Central memory CD4-positive, alpha-beta T cell (primary cell): ENCODE results near the gene TCF7L2.

Source experiments
- DNase-seq: peaks from one replicate; pipeline ENCODE4 v3.0.0; 2022

The TCF7L2 gene

DNA sequence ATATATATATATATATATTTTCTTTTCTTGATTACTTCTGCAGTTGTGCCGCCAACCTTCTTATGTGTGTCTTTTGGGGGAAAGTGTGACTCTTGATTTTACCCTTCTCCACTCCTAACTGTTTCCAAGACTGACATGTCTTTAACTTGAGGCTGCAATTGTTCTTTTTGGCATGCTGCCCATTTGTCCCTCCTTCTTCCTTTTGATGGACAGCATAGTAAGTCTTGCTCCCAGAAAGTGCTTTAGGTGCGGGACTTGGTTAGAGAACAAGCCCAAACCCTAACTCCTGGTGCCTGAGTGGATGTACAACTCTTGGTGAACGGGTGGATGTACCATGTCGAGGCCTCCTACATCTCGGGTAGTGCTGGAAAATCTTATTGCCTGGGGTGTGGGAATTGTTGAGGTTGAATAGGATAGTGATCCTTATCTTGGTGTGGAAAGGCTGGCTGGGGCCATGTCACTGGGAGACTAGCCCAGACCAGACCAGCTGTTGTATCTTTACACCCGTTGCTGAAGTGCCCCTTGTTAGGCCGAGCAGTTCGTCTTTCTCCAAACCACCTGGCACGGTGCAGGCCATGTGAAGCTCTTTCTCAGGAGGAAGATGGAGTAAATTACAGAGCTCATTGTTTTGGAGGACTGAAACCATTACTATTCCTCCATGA lies 16.3 kb downstream of the TCF7L2 start:
- DNase-seq, result no peak

DNA sequence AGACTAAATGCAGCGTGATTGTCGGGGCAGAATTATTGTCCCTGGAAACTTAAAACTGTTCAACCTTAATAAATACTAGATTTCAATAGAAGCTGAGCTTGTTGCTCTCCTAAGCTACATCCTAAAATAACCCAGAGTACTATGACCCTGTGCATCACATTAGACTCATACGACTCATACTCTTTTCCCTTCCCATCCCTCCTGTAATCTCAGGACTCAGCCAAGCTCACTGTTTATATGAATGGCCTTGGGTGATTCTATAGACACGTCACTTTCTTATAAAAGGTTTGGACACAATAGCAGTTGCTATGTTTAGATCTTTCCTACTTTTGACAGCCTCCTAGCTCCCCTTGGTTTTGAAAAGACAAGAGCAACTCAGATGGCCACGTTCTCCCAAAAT lies 17.2 kb downstream of the TCF7L2 start:
- DNase-seq, result no peak

DNA sequence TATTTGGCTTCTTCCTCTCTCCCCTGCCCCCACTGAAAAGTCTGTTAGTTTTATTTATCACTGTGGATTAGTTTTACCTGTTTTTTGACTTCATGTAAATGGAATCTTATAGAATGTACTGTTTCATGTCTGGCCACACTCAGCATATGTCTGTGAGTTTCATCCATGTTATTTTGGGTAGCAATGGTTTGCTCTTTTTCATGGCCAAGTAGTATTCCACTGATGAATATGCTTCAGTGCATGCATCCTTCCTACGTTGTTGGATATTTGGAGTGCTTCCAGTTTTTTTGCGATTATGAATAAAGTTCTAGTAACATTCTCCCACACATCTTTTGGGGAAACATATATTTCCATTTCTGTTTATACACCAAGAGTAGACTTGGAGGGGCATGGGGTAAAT lies 19.1 kb downstream of the TCF7L2 start:
- no peak for DNase-seq

DNA sequence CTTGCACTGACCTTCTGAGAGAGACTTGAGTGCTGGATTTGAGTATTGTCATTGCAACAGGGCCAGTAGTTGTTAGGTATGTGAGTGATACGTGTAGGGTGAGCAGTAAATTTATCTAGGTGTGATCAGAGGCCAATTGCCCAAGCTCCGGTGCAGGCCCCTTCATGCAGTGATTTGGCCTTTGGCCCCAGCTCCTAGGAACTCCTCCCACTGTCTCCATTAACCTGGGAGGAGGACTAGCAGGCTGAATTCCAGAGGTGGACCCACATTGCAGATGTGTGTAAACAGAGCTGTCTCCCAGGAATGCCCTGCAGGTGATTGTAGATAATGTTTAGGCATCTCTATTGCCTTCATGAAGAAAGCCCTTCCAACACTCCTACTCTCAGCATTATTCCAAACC lies 19.5 kb downstream of the TCF7L2 start:
- DNase-seq, result no peak

DNA sequence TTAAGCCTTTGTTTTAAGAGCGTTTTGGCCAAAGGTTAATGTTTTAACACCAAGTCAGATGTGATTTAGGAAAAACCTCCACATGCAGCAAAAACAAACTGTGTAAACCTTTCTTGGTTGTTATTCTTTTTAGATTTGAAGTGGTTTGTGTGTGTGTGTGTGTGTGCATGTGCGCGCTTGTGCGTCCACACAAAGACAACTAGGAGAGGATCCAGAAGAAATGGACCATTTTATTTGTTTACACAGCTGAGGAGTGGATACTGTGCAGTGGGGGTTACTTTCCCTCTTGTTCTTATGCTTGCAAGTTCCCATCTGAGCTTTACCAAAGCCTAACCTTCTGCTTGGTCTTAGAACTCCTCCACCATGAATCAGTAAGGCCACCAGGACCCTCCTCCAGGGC lies 20.0 kb downstream of the TCF7L2 start:
- DNase-seq, result no peak

DNA sequence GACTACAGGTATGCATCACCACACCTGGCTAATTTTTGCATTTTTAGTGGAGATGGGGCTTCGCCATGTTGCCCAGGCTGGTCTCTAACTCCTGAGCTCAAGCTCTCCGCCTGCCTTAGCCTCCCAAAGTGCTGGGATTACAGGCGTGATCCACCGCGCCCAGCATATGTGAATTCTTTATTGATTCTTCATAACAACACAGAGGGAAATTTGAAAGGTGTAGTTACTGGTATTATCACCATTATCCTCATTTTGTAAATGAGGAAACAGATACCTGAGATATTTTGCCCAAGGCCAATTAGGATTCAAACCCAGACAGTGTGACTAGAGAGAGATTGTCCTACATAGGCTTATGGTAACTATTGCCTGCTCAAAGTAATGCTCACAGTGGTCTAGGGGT lies 22.6 kb downstream of the TCF7L2 start:
- no peak for DNase-seq

DNA sequence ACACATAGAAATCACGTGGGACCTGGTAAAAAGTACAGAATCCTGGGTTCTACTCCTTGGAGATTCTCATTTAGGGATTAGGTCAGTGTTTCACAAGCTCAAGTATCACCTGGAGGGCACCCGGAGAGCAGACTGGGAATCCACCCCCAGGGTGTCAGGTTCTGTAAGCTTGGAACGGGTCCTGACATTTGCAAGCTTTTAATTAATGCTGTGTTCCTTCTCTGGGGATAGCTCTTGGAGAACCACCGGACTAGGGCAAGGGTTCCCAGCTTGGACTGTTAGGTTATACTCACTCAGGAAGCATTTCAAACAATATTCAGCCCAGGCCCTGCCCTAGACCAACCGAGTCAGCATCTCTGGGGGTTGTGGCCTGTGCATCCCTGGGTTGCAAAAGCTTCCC lies 23.0 kb downstream of the TCF7L2 start:
- no peak for DNase-seq

DNA sequence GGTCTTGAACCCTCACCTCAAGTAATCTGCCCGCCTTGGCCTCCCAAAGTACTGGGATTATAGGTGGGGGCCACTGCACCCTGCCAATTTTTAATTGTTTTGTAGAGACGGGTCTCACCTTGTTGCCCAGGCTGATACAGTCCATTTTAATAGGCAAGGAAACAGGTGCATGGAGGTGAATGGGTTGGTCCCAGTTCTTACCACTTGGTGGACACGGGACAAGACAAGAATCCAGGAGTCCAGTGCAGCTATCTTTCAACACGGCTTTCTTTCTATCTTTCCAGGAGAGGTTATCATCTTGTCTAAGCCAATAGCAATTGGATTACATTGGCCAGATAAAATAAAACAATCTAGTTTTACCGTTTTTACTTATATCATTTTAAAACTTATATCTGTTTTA lies 23.8 kb downstream of the TCF7L2 start:
- DNase-seq, result no peak

DNA sequence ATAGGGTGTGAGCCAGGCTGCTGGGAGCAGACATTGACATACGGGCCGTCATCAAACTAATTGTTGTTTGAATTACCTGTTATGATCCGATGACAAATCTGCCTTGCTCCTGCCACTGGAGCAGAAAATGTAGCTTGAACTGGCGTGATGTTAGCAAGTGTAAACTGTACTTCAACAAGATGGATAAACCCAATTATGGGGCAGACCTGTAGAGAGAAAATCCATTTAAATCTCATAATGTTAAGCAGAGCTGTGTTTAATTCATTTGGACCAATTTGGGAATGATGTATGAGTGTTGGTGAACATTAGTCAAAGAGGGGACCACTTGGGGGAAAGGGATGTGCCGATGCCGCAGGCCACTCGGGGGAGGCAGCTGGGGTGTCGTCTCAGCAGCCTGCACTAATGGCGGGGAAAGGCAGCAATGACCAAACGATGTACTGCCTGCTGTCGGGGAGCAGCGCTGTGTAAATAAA lies 27.4 kb downstream of the TCF7L2 start:
- no peak for DNase-seq

DNA sequence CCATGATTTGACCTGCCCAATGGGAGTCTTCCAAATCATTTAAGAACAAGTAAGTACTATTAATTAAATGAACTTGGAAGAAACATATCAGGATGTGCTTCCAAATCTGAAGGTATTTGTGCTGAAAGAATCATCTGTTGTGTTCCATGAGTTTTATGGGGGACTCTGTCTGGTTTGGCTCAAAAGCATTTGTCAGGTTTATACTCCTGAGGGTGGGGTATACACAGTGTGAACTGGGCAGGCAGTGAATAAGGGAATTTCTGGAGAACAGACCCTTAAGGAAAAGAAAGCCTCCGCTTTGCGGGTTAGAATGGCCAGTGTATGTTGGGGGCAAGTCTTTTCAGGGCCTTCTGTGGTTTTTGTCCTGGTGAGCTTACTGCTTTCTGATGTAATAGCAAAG lies 29.9 kb downstream of the TCF7L2 start:
- DNase-seq, result no peak

DNA sequence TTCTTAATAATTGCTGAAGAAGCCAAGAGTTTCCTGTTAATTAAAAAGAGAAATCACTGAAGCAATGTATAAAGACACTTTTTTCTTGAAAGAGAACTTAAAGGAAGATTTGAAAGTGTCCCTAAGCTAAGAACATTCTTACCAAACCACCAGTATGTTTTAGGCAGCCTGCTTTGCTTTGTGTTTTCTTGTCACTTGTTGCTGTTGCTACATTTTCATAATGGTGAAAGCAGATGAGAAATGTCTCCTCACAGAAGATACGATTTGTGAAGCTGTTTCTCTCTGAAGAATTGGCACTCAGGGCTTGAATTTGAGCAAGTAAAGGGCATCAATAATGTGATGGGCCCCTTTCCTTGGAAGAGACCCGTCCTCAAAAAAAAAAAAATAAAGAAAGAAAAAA lies 30.9 kb downstream of the TCF7L2 start:
- DNase-seq, result no peak

DNA sequence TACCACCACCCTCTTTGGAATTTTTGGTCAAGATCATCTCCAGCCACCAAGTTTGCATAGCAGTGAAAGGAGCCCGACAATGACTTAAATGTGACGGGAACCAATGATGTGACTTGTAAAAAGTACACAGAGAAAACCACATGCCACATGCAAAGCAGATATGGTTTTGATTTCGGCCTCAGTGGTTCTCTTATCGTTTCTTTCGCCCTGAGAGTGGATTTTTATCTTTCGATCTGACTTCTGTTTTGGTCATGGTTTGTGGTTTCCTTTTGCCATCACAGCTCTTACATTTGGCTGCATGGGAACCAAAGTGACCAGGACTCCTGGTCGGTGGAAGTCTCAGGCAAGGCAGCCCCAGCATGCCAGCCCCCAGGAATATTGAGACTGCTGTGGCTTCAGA lies 31.5 kb downstream of the TCF7L2 start:
- DNase-seq, result no peak

DNA sequence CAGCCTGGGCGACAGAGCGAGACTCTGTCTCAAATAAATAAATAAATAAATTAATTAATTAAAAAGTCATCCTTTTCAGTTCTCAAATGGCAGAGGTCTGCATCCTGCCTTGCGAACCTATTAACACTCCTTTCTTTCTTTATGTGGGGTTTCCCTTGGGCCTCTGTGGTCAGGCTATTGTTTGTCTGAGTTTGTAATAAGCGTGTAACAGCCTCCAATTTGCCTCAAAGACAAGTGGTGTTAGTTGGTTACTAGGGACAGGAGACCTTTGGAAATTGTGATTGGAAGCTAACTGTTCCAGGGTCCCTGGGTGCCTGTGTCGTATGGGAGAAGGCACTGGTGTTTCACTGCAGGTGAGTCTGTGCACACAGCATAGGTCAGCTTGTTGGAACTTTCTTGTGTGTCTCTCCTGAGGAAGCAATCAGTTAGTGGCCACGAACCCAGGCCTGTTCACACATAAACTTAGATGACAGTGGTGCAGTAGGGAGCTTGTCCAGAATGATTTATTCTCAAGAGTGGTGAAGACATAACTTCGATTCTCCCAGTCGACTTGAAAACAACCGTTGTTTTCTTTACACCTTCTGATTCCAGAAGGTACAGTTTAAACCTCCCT lies 33.5 kb downstream of the TCF7L2 start:
- DNase-seq, result no peak

DNA sequence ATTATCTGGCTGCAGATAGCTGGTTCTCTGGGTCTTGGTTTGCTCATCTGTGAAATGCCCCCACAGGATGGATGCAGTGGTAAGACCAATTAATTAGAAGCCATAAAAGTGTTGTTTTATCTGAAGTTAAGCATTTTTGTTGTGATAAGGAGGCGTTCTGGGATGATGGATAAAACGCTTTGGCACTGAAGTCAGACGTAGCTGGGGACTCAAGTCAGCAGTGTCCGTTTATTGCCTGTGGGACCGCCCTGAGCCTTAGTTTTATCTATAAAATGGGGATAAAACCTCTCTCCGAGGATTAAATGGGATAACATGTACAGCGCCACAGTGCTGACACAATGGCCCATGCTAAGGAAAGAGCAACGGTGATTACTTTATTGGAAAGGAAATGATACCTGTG lies 34.7 kb downstream of the TCF7L2 start:
- no peak for DNase-seq

DNA sequence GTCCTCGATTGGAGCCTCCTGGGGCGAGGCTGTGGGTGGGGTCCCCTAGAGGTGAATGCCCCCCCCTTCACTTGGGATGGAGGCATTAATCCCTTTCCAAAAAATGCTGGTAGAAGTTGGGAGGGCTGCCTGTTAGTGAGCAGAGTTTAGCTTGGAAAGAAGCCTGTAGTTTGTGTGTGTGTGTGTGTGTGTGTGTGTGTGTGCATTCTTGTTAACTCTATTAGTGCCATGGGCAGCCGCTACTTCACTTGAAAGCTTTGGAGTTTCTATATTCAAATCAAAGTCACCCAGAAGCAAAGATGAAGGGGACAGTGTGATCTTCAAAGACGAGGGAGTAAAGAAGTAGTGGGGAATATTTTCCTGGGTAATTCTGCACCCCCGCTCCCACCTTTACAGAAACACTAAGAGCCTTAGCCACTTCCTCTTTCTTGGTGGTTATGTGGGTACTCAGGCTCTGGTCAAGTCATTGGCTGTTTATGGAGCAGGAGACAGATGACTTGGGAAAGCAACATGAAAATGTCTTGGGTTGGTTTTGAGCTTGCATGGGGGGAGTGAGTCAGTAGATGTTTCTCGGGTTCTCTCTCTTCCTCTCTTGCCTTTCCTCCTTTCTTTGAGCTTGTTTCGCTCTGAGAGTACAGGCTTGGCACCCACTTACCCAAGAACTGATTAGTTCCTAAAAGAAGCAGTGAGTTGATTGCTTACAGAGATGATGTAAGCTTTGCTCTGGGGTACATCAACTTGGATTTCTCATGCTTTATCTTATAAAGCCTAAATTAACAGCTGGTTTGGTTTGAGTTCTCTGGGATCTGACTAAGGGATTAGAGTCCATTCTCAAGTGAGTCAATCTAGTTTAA lies 35.9 kb downstream of the TCF7L2 start:
- no peak for DNase-seq

DNA sequence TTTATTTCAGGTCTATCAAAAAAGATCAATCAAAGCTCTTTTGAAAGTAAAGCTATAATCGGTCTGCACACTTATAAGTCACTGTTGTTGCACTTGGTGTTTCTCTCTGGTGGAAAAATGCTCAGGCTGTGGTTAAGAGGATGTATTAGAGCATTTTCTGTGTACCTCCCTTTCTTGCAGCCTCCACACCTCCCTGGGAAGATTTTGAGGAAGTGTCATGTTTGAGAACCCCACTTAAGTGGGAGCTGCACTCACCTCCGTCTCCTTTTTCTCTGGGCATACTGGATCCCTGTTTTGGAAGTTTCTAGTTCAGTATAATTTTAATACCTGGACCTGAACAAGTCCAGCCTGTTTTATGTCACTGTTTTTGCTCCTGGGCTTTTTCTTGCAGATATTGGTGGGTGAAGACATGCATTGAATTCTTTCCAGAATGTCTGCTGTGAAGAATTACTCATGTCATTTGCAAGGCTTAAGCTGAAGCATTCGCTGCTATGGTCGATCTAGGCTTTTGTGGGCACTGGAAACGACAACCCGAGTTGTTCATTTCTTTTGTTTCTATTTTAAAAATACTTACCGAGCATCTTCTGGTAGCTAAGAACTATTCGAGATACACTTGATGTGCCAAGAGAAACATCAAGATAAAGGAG lies 36.6 kb downstream of the TCF7L2 start:
- no peak for DNase-seq

DNA sequence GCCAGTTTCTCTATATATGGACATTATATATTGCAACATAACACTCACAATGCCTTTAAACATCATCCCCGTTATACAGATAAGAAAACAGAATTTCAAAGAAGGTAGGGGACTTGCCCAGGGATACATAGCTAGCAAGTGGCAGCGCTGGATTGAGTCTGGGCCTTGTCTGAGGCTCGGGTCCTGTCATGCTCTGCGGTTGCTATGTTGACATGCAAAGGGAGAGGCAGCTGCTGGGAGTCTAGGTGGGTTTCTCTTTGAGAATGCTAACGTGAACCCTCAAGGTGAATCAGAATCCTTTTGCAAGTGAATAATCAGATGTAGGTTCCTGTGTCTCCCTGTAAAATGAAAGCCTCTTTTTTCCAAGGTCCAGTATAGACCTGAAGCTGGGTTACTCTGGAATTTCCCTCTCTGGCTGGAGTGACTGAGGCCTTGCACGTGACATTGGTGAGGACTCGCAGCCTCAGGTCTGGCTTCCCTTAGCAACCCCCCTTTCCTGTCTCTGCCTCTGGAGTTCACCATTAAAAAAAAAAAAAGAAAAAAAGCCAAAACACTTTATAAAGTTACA lies 38.9 kb downstream of the TCF7L2 start:
- no peak for DNase-seq

DNA sequence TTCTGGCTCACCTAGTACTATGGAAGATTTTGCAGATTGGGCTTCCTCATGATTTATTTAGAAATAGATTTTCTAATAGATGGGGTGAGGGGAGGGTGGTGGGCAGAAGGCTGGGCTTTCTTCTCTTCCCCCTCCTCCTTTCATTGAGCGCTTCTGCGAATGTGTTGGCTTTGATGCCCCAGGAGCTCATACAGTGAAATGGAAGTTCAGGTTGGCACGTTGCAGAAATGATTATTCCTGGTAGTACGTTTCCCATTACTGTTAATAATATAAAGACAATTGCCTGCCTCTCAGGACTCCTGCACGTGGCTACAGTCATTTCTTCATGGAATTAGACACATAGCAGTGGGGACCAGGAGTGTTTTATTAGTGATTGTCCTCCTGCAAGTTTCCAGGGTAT lies 39.8 kb downstream of the TCF7L2 start:
- no peak for DNase-seq

DNA sequence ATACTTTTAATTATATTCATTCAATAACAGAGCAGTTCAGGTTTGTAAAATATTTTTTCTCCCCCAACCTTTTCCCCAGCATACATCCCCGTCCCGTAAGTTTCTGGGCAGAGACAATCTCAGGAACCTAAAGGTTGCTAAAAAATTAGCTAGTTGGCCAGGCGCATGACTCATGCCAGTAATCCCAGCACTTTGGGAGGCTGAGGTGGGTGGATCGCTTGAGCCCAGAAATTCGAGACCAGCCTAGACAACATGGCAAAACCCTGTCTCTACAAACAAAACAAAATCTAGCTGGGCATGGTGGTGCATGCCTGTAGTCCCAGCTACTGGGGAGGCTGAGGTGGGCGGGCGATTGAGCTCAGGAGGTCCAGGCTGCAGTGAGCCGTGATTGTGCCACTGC lies 40.2 kb downstream of the TCF7L2 start:
- no peak for DNase-seq

DNA sequence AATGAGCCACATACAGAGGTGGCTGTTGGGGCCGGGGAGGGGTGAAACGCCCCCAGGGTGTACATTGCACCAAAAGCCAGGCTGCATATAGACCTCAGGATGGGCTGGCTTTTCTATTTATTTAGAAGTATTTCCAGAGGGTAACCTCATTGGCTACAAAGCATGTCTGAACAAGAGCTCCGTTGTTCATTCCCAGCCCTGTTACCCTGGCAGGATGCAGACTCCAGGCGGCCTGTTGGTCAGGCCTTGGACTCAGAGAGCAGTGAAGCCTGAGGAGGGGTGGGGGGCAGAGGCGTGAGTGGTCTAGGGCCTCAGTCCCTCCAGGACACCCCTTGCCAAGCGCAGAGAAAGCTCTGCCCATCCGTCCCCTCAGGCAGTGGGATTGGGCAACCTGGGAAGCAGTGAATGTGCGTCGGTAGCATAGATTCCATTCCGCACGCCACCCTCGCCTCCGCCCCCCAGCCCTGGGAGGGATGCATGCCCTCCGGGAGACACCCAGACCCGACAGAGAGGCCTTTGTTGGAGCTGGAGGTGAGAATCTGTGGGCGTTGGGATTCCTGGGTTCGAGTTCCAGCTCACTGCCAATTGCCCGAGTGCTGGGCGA lies 41.9 kb downstream of the TCF7L2 start:
- DNase-seq, result no peak

DNA sequence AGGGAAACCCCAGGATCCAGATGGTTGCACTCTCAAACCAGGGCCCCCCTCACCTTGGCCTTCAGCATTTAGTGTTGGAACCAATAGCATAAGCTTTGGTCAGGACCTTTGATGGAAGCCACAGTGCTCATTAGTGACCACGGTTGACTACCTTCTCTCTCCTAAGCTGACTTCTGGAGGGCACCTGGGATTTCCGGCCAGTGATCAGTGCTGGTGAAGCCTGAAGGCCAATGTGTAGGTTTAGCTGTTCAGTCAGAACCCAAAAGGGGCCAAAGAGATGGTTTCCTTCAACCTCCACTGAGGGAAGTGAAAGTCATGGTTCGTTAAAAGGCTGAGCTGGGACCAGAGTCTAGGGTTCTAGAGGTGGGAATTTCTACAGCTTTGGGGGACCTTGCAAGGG lies 46.4 kb downstream of the TCF7L2 start:
- no peak for DNase-seq

DNA sequence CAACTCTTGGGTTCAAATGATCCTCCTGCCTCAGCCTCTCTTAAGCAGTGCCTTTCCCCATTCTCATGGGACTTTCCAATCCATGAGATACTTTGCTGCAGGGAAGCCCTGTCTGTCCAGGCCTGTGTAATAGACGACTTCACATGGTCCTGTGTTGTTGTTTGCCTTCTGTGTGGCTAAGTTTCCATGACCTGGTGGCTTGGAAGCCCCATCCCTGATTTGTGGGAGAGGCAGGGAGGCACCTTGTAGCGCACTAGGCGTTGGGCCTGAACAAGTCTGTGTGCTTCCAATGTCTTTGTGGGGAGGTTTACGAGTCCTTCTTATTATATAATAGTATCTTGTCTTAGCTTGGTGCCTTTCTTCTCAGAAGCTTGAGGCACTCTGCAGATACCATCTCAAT lies 49.1 kb downstream of the TCF7L2 start:
- DNase-seq, result no peak

DNA sequence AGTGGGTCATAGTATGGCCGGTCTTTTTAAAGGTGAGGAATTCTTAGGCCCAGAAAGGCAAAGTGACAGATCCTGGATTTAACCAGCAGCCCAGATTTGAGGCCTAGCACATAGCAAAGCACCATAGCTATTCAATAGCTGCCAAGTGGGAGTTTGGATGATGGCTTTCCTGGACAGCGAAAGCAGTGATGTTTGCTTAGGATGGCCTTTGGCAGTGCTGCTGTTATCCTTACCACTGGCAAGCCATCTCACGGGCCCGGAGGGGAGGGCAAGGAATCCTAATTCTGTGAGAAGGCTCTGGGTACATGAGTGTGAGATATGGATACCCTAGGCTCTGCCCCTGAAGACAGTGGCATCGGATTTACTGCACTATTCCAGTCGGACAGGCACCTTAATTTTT lies 50.4 kb downstream of the TCF7L2 start:
- DNase-seq, result no peak
